Ishikawa (cell line): Measurements from ENCODE around the gene MBTD1.

Source experiments
- CEBPB ChIP-seq: IDR thresholded peaks from 2 replicates; pipeline ENCODE4 v1.6.1; 2012
- CREB1 ChIP-seq: IDR thresholded peaks from 2 replicates; pipeline ENCODE4 v1.6.1; 2012; ENCODE audit warnings: low read depth
- EGR1 ChIP-seq: IDR thresholded peaks from 2 replicates; pipeline ENCODE4 v1.6.1; 2012
- EP300 ChIP-seq: IDR thresholded peaks from 2 replicates; pipeline ENCODE4 v1.6.1; 2012; ENCODE audit warnings: borderline replicate concordance
- FOXM1 ChIP-seq: IDR thresholded peaks from 2 replicates; pipeline ENCODE4 v1.6.1; 2012; ENCODE audit warnings: low read depth, borderline replicate concordance
- NFIC ChIP-seq: IDR thresholded peaks from 2 replicates; pipeline ENCODE4 v1.6.1; 2012
- RAD21 ChIP-seq: IDR thresholded peaks from 2 replicates; pipeline ENCODE4 v1.6.1; 2012; ENCODE audit warnings: low read depth
- TAF1 ChIP-seq: IDR thresholded peaks from 2 replicates; pipeline ENCODE4 v1.6.1; 2012; ENCODE audit warnings: low read depth, mild to moderate bottlenecking
- TCF12 ChIP-seq: IDR thresholded peaks from 2 replicates; pipeline ENCODE4 v1.6.1; 2012; ENCODE audit warnings: low read depth
- TEAD4 ChIP-seq: IDR thresholded peaks from 2 replicates; pipeline ENCODE4 v1.6.1; 2012
- YY1 ChIP-seq: IDR thresholded peaks from 2 replicates; pipeline ENCODE4 v1.6.1; 2012; ENCODE audit warnings: low read depth
- ZBTB7A ChIP-seq: IDR thresholded peaks from 2 replicates; pipeline ENCODE4 v1.6.1; 2012; ENCODE audit warnings: low read depth
- TF ChIP-seq, protein P1 (sequence below): IDR thresholded peaks from 2 replicates; pipeline ENCODE4 v1.6.1; 2012
- TF ChIP-seq, protein P2 (sequence below): IDR thresholded peaks from 2 replicates; pipeline ENCODE4 v1.6.1; 2012
- TF ChIP-seq, protein P3 (sequence below): IDR thresholded peaks from 2 replicates; pipeline ENCODE4 v1.6.1; 2012; ENCODE audit warnings: low read depth, mild to moderate bottlenecking

The MBTD1 gene

DNA sequence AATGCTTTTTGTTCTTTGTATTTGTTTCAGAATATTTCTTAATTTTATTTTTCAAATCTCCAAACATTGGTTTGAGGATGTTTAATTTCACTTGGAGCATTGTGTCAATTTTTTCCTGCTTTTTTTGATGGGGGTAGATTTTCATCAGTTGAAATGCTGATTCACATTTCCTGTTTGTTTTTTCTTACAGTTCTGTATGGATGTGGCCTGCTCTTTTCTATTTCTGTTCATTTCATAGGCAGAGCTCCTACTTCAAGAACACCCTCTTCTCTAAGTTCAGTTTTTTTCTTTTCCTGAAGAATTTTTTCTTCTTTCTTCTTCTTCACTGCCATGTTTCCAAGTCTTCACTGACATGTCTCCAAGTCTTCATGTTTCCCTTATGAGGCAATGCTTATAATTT is 8.8 kb downstream of the MBTD1 start:
- TF ChIP-seq RAD21 (no peak), ZBTB7A (no peak), FOXM1 (no peak), EP300 (no peak), YY1 (no peak), CEBPB (no peak), CREB1 (no peak)
- TF ChIP-seq, protein P1, sequence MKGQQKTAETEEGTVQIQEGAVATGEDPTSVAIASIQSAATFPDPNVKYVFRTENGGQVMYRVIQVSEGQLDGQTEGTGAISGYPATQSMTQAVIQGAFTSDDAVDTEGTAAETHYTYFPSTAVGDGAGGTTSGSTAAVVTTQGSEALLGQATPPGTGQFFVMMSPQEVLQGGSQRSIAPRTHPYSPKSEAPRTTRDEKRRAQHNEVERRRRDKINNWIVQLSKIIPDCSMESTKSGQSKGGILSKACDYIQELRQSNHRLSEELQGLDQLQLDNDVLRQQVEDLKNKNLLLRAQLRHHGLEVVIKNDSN, result no peak
- TF ChIP-seq, protein P2, sequence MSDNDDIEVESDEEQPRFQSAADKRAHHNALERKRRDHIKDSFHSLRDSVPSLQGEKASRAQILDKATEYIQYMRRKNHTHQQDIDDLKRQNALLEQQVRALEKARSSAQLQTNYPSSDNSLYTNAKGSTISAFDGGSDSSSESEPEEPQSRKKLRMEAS, result no peak

DNA sequence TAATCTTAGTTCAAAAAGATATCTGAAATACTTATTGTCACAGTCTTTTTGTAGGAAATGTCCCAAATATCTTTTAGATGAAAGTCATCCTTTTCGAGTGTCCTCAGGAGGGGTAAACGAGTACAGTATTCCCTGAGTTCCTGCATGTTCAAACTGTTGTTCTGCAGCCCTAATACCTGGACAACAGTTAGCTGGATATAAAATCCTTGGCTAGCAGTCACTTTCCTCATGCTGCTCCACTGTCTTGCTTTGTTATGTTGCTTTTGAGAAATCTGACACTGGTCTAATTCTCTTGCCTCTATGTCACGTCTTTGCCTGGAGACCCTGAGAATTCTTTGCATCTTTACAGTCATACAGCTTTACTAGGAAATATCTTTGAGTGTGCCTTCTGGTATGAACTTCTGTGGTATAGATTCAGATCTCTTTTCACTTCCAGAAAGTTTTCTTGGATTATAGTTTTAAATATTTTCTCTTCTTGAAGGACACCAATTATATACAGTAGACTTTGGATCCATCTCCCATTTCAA is 9.5 kb downstream of the MBTD1 start:
- TF ChIP-seq TAF1, result no peak
- no peak for TF ChIP-seq CREB1
- no peak for TF ChIP-seq ZBTB7A
- TF ChIP-seq, protein P3, sequence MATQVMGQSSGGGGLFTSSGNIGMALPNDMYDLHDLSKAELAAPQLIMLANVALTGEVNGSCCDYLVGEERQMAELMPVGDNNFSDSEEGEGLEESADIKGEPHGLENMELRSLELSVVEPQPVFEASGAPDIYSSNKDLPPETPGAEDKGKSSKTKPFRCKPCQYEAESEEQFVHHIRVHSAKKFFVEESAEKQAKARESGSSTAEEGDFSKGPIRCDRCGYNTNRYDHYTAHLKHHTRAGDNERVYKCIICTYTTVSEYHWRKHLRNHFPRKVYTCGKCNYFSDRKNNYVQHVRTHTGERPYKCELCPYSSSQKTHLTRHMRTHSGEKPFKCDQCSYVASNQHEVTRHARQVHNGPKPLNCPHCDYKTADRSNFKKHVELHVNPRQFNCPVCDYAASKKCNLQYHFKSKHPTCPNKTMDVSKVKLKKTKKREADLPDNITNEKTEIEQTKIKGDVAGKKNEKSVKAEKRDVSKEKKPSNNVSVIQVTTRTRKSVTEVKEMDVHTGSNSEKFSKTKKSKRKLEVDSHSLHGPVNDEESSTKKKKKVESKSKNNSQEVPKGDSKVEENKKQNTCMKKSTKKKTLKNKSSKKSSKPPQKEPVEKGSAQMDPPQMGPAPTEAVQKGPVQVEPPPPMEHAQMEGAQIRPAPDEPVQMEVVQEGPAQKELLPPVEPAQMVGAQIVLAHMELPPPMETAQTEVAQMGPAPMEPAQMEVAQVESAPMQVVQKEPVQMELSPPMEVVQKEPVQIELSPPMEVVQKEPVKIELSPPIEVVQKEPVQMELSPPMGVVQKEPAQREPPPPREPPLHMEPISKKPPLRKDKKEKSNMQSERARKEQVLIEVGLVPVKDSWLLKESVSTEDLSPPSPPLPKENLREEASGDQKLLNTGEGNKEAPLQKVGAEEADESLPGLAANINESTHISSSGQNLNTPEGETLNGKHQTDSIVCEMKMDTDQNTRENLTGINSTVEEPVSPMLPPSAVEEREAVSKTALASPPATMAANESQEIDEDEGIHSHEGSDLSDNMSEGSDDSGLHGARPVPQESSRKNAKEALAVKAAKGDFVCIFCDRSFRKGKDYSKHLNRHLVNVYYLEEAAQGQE, result no peak
- TF ChIP-seq NFIC, result no peak
- no peak for TF ChIP-seq EP300
- TF ChIP-seq, protein P1, result no peak
- no peak for TF ChIP-seq EGR1
- TF ChIP-seq TEAD4, result no peak
- TF ChIP-seq TCF12, result no peak
- no peak for TF ChIP-seq CEBPB
- TF ChIP-seq, protein P2, result no peak
- no peak for TF ChIP-seq YY1
- no peak for TF ChIP-seq FOXM1
- no peak for TF ChIP-seq RAD21

DNA sequence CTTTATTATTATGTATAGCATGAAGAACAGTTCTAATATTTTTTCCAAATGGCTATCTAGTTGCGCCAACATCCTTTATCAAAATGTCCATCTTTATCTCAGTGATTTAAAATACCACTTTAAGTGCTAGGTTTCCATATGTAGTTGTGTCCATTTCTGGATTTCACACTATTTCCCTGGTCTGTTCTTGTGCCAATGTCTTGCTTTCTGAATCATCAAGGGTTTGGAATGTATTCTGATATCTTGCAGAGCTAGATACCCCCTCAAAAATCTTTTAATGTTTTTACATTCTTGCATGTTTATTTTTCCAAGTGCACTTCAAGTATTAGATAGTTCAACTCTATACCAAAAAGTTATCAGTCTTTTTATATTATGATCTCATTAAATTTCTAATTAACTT is 14.3 kb downstream of the MBTD1 start:
- TF ChIP-seq YY1 (no peak), CEBPB (no peak)

DNA sequence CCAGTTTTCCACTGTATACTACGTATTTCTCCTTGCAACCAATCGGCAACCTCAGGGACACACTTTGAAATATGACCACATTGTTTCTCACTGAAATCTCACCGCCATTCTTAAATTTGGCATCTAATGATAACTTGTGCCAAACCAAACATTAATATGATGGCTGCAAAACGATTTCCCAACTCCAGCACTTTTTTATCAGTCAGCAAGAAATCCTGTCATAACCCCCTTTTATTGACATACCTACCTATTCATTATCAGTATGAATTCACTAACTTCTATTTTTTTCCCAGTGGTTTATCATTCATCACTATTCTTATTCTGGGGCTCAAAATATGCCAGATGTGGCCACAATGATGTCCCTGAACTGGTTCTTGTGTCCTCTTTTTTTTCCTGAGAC is 15.8 kb downstream of the MBTD1 start:
- TF ChIP-seq EP300, result no peak

GRCh38 chr17:51240275-51240674 is 19.6 kb downstream of the MBTD1 start:
- TF ChIP-seq TCF12 (no peak), ZBTB7A (no peak), NFIC (no peak)

DNA sequence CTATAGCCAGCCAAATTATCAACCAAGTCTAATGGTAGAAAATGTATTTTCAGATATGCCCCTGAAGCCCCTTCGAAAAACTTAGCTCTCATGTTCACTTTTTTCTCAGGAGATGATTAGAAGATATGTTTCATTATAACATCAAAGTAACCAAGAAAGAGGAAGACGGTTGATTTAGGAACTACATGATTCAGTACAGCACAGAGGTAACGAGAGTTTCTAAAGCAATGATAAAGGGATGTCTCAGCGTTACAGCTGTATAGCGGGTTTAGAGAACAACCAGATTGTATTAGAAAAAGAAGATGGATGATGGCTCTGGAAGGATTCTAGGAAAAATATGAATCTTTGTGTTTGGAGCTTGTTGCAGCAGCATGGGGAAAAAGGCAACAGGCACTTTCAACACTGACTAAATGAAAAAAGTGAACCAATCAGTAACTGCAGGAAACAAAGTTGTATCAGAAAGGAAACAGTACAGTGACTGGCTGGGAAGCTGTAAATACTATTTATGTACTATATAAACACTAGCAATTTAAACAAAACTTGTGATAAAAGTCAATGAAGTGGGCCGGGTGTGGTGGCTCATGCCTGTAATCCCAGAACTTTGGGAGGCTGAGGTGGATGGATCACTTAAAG is 21.5 kb downstream of the MBTD1 start:
- TF ChIP-seq ZBTB7A, result no peak
- no peak for TF ChIP-seq EP300
- TF ChIP-seq RAD21, result no peak
- TF ChIP-seq YY1, result no peak
- no peak for TF ChIP-seq EGR1
- TF ChIP-seq TEAD4, result no peak
- TF ChIP-seq, protein P3, result no peak
- TF ChIP-seq CREB1, result no peak
- TF ChIP-seq, protein P2, result no peak
- TF ChIP-seq TCF12, result no peak
- no peak for TF ChIP-seq FOXM1

DNA sequence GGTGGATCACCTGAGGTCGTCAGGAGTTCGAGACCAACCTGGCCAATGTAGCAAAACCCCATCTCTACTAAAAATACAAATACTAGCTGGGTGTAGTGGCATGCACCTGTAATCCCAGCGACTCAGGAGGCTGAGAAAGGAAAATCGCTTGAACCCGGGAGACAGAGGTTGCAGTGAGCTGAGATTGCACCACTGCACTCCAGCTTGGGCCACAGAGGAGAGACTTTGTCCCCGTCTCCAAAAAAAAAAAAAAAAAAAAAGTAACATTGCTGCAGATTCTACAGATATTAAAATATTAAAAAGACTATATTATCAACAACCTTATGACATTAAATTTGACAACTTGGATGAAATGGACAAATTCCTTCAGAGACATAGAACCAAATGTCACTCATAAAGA is 25.7 kb downstream of the MBTD1 start:
- TF ChIP-seq, protein P1, result no peak
- TF ChIP-seq NFIC, result no peak
- no peak for TF ChIP-seq FOXM1
- TF ChIP-seq EGR1, result no peak
- TF ChIP-seq EP300, result no peak
- TF ChIP-seq, protein P3, result no peak
- TF ChIP-seq ZBTB7A, result no peak
- no peak for TF ChIP-seq CREB1
- no peak for TF ChIP-seq TAF1
- TF ChIP-seq, protein P2, result no peak
- TF ChIP-seq CEBPB, result no peak
- no peak for TF ChIP-seq RAD21
- no peak for TF ChIP-seq YY1
- TF ChIP-seq TEAD4, result no peak
- TF ChIP-seq TCF12, result no peak
